GM12891 (cell line): Measurements from ENCODE around the gene TGFB1.

Experiments used
- DNase-seq: peaks from one replicate; pipeline ENCODE4 v3.0.0; 2011; ENCODE audit warnings: low spot score; ENCODE audit not compliant: insufficient read length
- FAIRE-seq: peaks from 2 replicates; lab custom pipeline; 2011; peaks lifted over from hg19 to GRCh38; lab: Jason Lieb, UNC
- PAX5 ChIP-seq: IDR thresholded peaks from 2 replicates; pipeline ENCODE4 v1.6.1; 2011; ENCODE audit warnings: low read length, moderate library complexity, mild to moderate bottlenecking; ENCODE audit not compliant: insufficient read depth, severe bottlenecking
- POLR2A ChIP-seq: IDR thresholded peaks from 2 replicates; pipeline ENCODE4 v1.6.1; 2011; ENCODE audit warnings: low read depth, low read length, control low read depth
- POLR2AphosphoS5 ChIP-seq: IDR thresholded peaks from 2 replicates; pipeline ENCODE4 v1.6.1; 2011; ENCODE audit warnings: low read depth, low read length, control low read depth
- POU2F2 ChIP-seq: IDR thresholded peaks from 2 replicates; pipeline ENCODE4 v1.6.1; 2011; ENCODE audit warnings: low read depth, mild to moderate bottlenecking, control low read depth, low read length, moderate library complexity
- SPI1 ChIP-seq: IDR thresholded peaks from 2 replicates; pipeline ENCODE4 v1.6.1; 2011; ENCODE audit warnings: low read depth, low read length, control low read depth
- TAF1 ChIP-seq: IDR thresholded peaks from 2 replicates; pipeline ENCODE4 v1.6.1; 2011; ENCODE audit warnings: low read depth, low read length, control low read depth

The TGFB1 gene

GRCh38 chr19:41303954-41304353 lies 49.8 kb downstream of the TGFB1 start:
- DNase-seq (no peak), FAIRE-seq (no peak)
- TF ChIP-seq TAF1 (no peak), POLR2A (no peak), PAX5 (no peak), SPI1 (no peak), POLR2AphosphoS5 (no peak), POU2F2 (no peak)

- FAIRE-seq = peak; percentile 90
- TF ChIP-seq POU2F2 (peak; percentile 93), SPI1 (peak; percentile 76), POLR2A (peak; percentile 8; the same call in 1 of the 2 replicates), TAF1 (no peak), POLR2AphosphoS5 (no peak; the same call in 1 of the 2 replicates), PAX5 (no peak)
- peak; percentile 58 for DNase-seq
Measured at GRCh38 chr19:41302624-41303351, 50.9 kb downstream of the TGFB1 start.

- peak; percentile 55 for FAIRE-seq
Measured at GRCh38 chr19:41300555-41300954, 53.2 kb downstream of the TGFB1 start.

DNA sequence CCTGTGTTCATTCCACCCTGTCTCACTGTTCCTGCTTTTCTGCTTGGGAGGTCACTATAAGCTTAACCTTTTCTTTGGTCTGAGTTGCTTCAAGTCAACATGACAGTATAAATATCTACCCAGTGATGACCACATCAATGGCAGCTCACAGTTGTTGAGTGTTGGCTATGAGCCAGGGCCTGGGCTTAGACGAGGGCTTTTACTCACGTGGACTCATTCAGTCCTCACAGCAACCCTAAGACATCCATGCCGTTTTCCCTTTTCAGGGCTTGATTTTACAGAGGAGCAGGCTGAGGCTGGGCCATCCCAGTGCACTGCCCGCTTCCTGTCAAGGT lies 54.0 kb downstream of the TGFB1 start:
- DNase-seq (no peak), FAIRE-seq (peak; percentile 56)
- no peak for TF ChIP-seq SPI1
- no peak for TF ChIP-seq POLR2A
- TF ChIP-seq POU2F2 = no peak
- TF ChIP-seq PAX5 = no peak
- no peak for TF ChIP-seq POLR2AphosphoS5
- no peak for TF ChIP-seq TAF1

More at GRCh38 chr19:41300555-41300954, 53.2 kb downstream of the TGFB1 start:
- DNase-seq = no peak
- TF ChIP-seq POLR2A = no peak

- TF ChIP-seq PAX5 = no peak
- TF ChIP-seq POU2F2 = no peak
- no peak for TF ChIP-seq POLR2AphosphoS5
- no peak for TF ChIP-seq SPI1
- TF ChIP-seq TAF1 = no peak
- no peak; the same call in 1 of the 2 replicates for TF ChIP-seq POLR2A
- DNase-seq (no peak), FAIRE-seq (no peak)
Measured at GRCh38 chr19:41299046-41299754, 54.5 kb downstream of the TGFB1 start.

- TF ChIP-seq SPI1 (no peak), POU2F2 (peak; percentile 44; the same call in 1 of the 2 replicates)
- no peak for DNase-seq
- FAIRE-seq = no peak
Measured at GRCh38 chr19:41298348-41298964, 55.3 kb downstream of the TGFB1 start.

- peak; percentile 75 for DNase-seq
- TF ChIP-seq POLR2A = peak; percentile 64
- TF ChIP-seq TAF1 = no peak
- TF ChIP-seq PAX5 = peak; percentile 82
- TF ChIP-seq POU2F2 = peak; percentile 96
- 0 out of 2 replicates have a peak, but pooled peaks have one; percentile 20 for TF ChIP-seq POLR2AphosphoS5
- TF ChIP-seq SPI1 = no peak
- peak; percentile 99 for FAIRE-seq
Measured at GRCh38 chr19:41297628-41298347, 55.9 kb downstream of the TGFB1 start.

DNA sequence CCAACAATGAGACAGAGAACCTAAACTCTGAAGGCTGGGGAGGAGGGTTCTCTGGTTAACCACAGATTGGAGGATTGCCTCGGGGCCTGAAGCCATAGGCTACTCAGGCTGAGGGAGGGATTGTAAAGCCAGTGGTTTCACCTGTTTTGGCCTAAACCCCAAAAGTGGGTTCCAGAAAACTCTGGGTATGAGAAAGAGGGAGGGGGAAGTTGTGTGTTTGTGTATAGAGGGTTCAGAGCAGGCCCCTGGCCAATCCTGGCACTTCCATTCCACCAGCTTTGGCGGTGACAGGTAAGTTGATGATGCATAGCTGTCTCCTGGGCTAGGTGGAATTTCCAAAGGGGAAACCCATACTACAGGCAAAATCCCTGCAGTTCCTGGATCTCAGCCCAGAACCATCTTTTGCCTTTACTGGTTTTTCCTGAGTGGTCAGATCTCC lies 57.3 kb downstream of the TGFB1 start:
- peak; percentile 40; the same call in 1 of the 2 replicates for TF ChIP-seq POLR2AphosphoS5
- TF ChIP-seq POU2F2 = no peak
- no peak for TF ChIP-seq SPI1
- no peak for TF ChIP-seq POLR2A
- TF ChIP-seq TAF1 = no peak
- no peak for TF ChIP-seq PAX5
- DNase-seq = no peak
- FAIRE-seq = peak; percentile 13

DNA sequence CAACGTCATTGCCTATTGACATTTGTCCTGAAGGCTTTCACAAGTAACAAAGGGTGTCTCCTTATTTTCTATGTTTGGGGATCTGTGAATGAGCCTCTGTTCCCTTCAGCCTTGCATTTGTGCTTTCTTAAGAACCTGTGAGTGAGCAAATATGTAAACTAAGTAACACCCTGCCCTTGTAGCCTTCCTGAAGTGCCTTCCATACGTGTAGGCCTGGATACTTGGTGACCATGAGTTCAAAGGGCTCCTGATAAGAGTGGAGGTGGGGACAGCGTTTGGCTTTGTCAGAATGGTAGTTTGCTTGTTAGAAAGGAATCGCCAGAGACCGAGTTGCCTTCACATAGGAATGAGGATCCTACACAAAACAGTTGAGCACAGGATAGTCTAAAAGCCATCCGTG lies 58.2 kb downstream of the TGFB1 start:
- TF ChIP-seq POLR2A (no peak; the same call in 1 of the 2 replicates), SPI1 (no peak), PAX5 (no peak)
- FAIRE-seq = no peak

More for the DNA sequence above, 58.2 kb downstream of the TGFB1 start:
- DNase-seq = no peak
